Hematopoietic multipotent progenitor cell treated with erythropoietin and hydrocortisone succinate and interleukin-3 and kit ligand, for 6 days (in vitro differentiated cells): ENCODE data around the gene SLC38A7.
"Not testable (repeated sequence)": the region's sequence is repeated elsewhere in the genome, so short reads cannot be mapped to it uniquely, and the experiment has no call there.

Source experiments
- DNase-seq: peaks from one replicate; pipeline ENCODE4 v3.0.0-alpha.2; 2015

The SLC38A7 gene

GRCh38 chr16:58684354-58685083 lies at the start of gene SLC38A7:
Gene SLC38A7 (minus strand): TSS chr16:58684770. CDS start chr16:58680126, 4,644 bp downstream.
- DNase-seq, result peak; percentile 87

- DNase-seq, result peak; percentile 92
These were observed 49.3 kb upstream of the SLC38A7 start, which contains the start of gene GOT2 for GRCh38 chr16:58733671-58734458. Gene GOT2 (minus strand): TSS chr16:58734316. CDS start chr16:58734228, 88 bp downstream.

- peak; percentile 39 for DNase-seq
These were observed 48.7 kb upstream of the SLC38A7 start for GRCh38 chr16:58733248-58733670.

GRCh38 chr16:58732545-58733247 lies 48.1 kb upstream of the SLC38A7 start:
- DNase-seq, result peak; percentile 24

GRCh38 chr16:58730724-58731370 lies 46.3 kb upstream of the SLC38A7 start:
- no peak for DNase-seq

- peak; percentile 19 for DNase-seq
These were observed 43.4 kb upstream of the SLC38A7 start for GRCh38 chr16:58727796-58728568.

GRCh38 chr16:58727028-58727781 lies 42.6 kb upstream of the SLC38A7 start:
- no peak for DNase-seq

GRCh38 chr16:58723109-58723508 lies 38.5 kb upstream of the SLC38A7 start:
- DNase-seq, result no peak

- no peak for DNase-seq
These were observed 33.4 kb upstream of the SLC38A7 start for GRCh38 chr16:58717994-58718393.

GRCh38 chr16:58716468-58716867 lies 31.9 kb upstream of the SLC38A7 start:
- no peak for DNase-seq

GRCh38 chr16:58713742-58714141 lies 29.2 kb upstream of the SLC38A7 start:
- DNase-seq, result no peak

GRCh38 chr16:58709333-58709732 lies 24.8 kb upstream of the SLC38A7 start:
- DNase-seq, result no peak

GRCh38 chr16:58699151-58699550 lies 14.6 kb upstream of the SLC38A7 start:
- DNase-seq, result no peak

GRCh38 chr16:58695368-58695767 lies 10.8 kb upstream of the SLC38A7 start:
- no peak for DNase-seq

GRCh38 chr16:58692450-58692849 lies 7.9 kb upstream of the SLC38A7 start:
- DNase-seq, result no peak

- not testable (repeated sequence) for DNase-seq
These were observed 2.6 kb upstream of the SLC38A7 start for GRCh38 chr16:58686985-58687706.

GRCh38 chr16:58685084-58685449 lies 497 bp upstream of the SLC38A7 start:
- no peak for DNase-seq

GRCh38 chr16:58684001-58684353 lies 593 bp downstream of the SLC38A7 start:
- DNase-seq, result peak; percentile 51

- no peak for DNase-seq
These were observed 4.8 kb downstream of the SLC38A7 start for GRCh38 chr16:58679763-58680162.

GRCh38 chr16:58678716-58679115 lies 5.9 kb downstream of the SLC38A7 start:
- DNase-seq, result peak; percentile 45

- DNase-seq, result no peak
These were observed 6.3 kb downstream of the SLC38A7 start for GRCh38 chr16:58678269-58678668.
